ENCODE measurements around the gene MAPRE2. TPM values are rescaled to one million over a fixed set of nuclear protein-coding genes. Genes with fewer than 3 reads are reported as not detected.
"Not testable (repeated sequence)": the region's sequence is repeated elsewhere in the genome, so short reads cannot be mapped to it uniquely, and the experiment has no call there.

MAPRE2 gene
- total RNA-seq, 2 donors from 2014 or later: 53.4 to 54.1 TPM

GRCh38 chr18:35143622-35144596, 102.7 kb downstream of the MAPRE2 start:
- peaks cover 3 to 8% of the 10 kb centered on the region in 2 donors for H3K36me3 Mint-ChIP-seq (ENCODE audit: insufficient read depth in 2 of 2)

DNA sequence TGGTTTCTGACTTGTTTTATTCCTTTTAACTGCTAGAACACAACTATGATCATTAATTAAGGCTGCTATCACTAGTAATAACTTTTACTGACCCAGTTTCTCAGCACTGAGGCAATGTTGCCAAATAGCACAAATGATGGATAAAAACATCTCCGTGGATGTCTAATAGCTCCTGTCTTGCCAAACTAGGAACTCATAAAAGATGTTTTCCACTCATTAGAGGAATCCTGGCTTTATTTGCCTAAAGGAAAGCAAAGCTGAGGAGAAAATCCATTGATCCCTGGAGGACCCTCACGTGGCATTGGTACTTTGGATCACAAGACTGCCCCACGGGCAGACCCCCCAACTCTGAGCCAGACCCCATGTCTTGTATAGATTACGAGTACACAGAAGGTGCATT, 103.5 kb downstream of the MAPRE2 start:
- peaks cover 8 to 15% of the 10 kb centered on the region in 2 donors for H3K36me3 Mint-ChIP-seq (ENCODE audit: insufficient read depth in 2 of 2)
- no peak overlapping the region for H3K4me3 Mint-ChIP-seq
- no peak for ATAC-seq (replicated peaks in 1 of 2)
- H3K9me3 Mint-ChIP-seq: peaks cover 5 to 10% of the 10 kb centered on the region in 2 donors
- no peaks in the 10 kb centered on the region for H3K27me3 Mint-ChIP-seq (ENCODE audit: low read depth)
- no peak overlapping the region for H3K27ac Mint-ChIP-seq
- peaks cover 13% of the 10 kb centered on the region for H3K4me1 Mint-ChIP-seq (ENCODE audit: low read depth)
- no peak for DNase-seq

More at GRCh38 chr18:35143622-35144596, 102.7 kb downstream of the MAPRE2 start:
- DNase-seq (peak; percentile 31 to 35), ATAC-seq (replicated peaks in 1 of 2) (peak; percentile 47 to 55)
- no peaks in the 10 kb centered on the region for H3K27me3 Mint-ChIP-seq (ENCODE audit: low read depth)
- H3K4me1 Mint-ChIP-seq (ENCODE audit: low read depth): peaks cover 13% of the 10 kb centered on the region
- peaks cover 0 to 5% of the 10 kb centered on the region in 2 donors for H3K9me3 Mint-ChIP-seq
- H3K27ac Mint-ChIP-seq: no peak overlapping the region
- no peak overlapping the region for H3K4me3 Mint-ChIP-seq

- Mint-ChIP-seq H3K4me1 (ENCODE audit: low read depth) (peaks cover 13% of the 10 kb centered on the region), H3K36me3 (ENCODE audit: insufficient read depth in 2 of 2) (peaks cover 11 to 13% of the 10 kb centered on the region in 2 donors), H3K27ac (peak overlapping the region; percentile 16)
- H3K4me3 Mint-ChIP-seq; H3K27me3 Mint-ChIP-seq (ENCODE audit: low read depth); DNase-seq; ATAC-seq (replicated peaks in 1 of 2); H3K9me3 Mint-ChIP-seq: not testable (repeated sequence)
These were observed 109.0 kb downstream of the MAPRE2 start for GRCh38 chr18:35150195-35150594.

DNA sequence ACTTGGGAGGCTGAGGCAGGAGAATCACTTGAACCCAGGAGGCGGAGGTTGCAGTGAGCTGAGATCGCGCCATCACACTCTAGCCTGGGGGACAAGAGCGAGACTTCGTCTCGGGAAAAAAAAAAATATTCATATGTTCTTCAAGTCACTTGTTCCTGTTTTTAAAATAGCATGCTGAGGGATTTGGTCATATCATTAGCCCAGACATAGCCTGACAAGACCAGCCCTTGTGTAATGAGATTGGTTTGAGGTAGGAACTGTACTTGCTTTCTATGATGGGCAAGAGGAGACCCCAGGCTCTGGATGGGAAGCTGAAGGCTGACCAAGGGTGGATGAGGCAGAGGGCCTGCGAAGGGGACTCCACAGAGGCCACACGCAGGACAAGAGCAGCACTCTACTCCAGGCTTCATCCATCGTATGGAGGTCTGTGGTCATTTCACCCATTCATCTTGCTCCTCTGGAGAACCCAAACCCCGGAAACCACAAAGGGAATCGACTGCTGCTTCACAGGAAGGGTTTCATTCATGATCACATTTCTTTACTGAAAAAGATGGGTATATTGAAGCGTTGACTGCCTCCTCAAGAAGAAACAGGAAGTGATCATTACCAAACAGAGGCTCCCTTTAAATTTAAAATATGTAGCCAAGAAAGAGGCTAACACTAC, 112.5 kb downstream of the MAPRE2 start:
- peaks cover 5% of the 10 kb centered on the region in 2 donors for H3K9me3 Mint-ChIP-seq
- H3K27me3 Mint-ChIP-seq (ENCODE audit: low read depth): no peaks in the 10 kb centered on the region
- H3K36me3 Mint-ChIP-seq (ENCODE audit: insufficient read depth in 2 of 2): peaks cover 9 to 12% of the 10 kb centered on the region in 2 donors
- peak; percentile 34 to 37 for ATAC-seq (replicated peaks in 1 of 2)
- H3K4me3 Mint-ChIP-seq: peak overlapping the region in 1 of 2 donors; percentile 18
- DNase-seq: peak in 1 of 2 donors; percentile 11
- H3K27ac Mint-ChIP-seq: peak overlapping the region; percentile 51
- peaks cover 22% of the 10 kb centered on the region for H3K4me1 Mint-ChIP-seq (ENCODE audit: low read depth)

- no peaks in the 10 kb centered on the region for H3K27me3 Mint-ChIP-seq (ENCODE audit: low read depth)
- H3K4me1 Mint-ChIP-seq (ENCODE audit: low read depth): peaks cover 35% of the 10 kb centered on the region
- no peak for ATAC-seq (replicated peaks in 1 of 2)
- H3K36me3 Mint-ChIP-seq (ENCODE audit: insufficient read depth in 2 of 2): peaks cover 0 to 4% of the 10 kb centered on the region in 2 donors
- no peak overlapping the region for H3K4me3 Mint-ChIP-seq
- H3K9me3 Mint-ChIP-seq: no peaks in the 10 kb centered on the region
- DNase-seq: peak; percentile 10 to 17
- no peak overlapping the region for H3K27ac Mint-ChIP-seq
These were observed 114.3 kb downstream of the MAPRE2 start for GRCh38 chr18:35155398-35156117.

DNA sequence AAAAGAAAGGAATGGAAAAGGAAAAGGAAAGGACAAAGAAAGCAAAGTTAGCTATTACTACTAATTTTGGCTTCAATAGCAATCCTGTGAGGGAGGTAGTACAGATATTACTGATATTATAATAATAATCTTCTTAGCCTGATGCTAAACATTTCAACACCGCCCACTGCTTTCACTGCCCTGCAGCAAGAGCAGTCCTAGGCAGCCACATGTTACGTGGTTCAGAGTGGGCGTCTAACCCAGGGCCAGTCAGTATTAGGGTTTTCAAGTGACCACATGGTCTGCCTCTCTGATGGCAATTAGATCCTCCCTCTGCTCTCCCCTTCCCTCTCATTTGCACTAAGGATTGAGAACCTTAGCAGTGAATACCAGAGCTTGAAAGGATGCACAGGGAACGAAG, 116.0 kb downstream of the MAPRE2 start:
- ATAC-seq (replicated peaks in 1 of 2): no peak
- H3K4me1 Mint-ChIP-seq (ENCODE audit: low read depth): peaks cover 44% of the 10 kb centered on the region
- peaks cover 0 to 4% of the 10 kb centered on the region in 2 donors for H3K36me3 Mint-ChIP-seq (ENCODE audit: insufficient read depth in 2 of 2)
- H3K27me3 Mint-ChIP-seq (ENCODE audit: low read depth): no peaks in the 10 kb centered on the region
- DNase-seq: no peak
- H3K9me3 Mint-ChIP-seq: no peaks in the 10 kb centered on the region
- H3K27ac Mint-ChIP-seq: no peak overlapping the region
- no peak overlapping the region for H3K4me3 Mint-ChIP-seq

- Mint-ChIP-seq H3K27ac (peak overlapping the region; percentile 97), H3K36me3 (ENCODE audit: insufficient read depth in 2 of 2) (peaks cover 0 to 4% of the 10 kb centered on the region in 2 donors), H3K9me3 (no peaks in the 10 kb centered on the region), H3K4me1 (ENCODE audit: low read depth) (peaks cover 40% of the 10 kb centered on the region), H3K27me3 (ENCODE audit: low read depth) (no peaks in the 10 kb centered on the region), H3K4me3 (peak overlapping the region; percentile 76 to 91)
- ATAC-seq (replicated peaks in 1 of 2) (peak; percentile 78), DNase-seq (peak; percentile 49 to 54)
These were observed 117.7 kb downstream of the MAPRE2 start for GRCh38 chr18:35158728-35159450.

- no peaks in the 10 kb centered on the region for H3K27me3 Mint-ChIP-seq (ENCODE audit: low read depth)
- ATAC-seq (replicated peaks in 1 of 2): peak; percentile 85 to 86
- peaks cover 0 to 4% of the 10 kb centered on the region in 2 donors for H3K36me3 Mint-ChIP-seq (ENCODE audit: insufficient read depth in 2 of 2)
- peaks cover 31% of the 10 kb centered on the region for H3K4me1 Mint-ChIP-seq (ENCODE audit: low read depth)
- peak overlapping the region; percentile 97 for H3K27ac Mint-ChIP-seq
- H3K9me3 Mint-ChIP-seq: no peaks in the 10 kb centered on the region
- DNase-seq: peak; percentile 37 to 48
- H3K4me3 Mint-ChIP-seq: peak overlapping the region; percentile 76 to 91
These were observed 118.6 kb downstream of the MAPRE2 start for GRCh38 chr18:35159782-35160181.

- Mint-ChIP-seq H3K4me3 (no peak overlapping the region), H3K4me1 (ENCODE audit: low read depth) (peaks cover 31% of the 10 kb centered on the region), H3K9me3 (no peaks in the 10 kb centered on the region), H3K36me3 (ENCODE audit: insufficient read depth in 2 of 2) (peaks cover 0 to 4% of the 10 kb centered on the region in 2 donors), H3K27ac (peak overlapping the region; percentile 40), H3K27me3 (ENCODE audit: low read depth) (no peaks in the 10 kb centered on the region)
- no peak for DNase-seq
- ATAC-seq (replicated peaks in 1 of 2): no peak
These were observed 120.3 kb downstream of the MAPRE2 start for GRCh38 chr18:35161485-35161884.

GRCh38 chr18:35161934-35162333, 120.7 kb downstream of the MAPRE2 start:
- Mint-ChIP-seq H3K9me3 (no peaks in the 10 kb centered on the region), H3K4me3 (no peak overlapping the region), H3K36me3 (ENCODE audit: insufficient read depth in 2 of 2) (peaks cover 0 to 4% of the 10 kb centered on the region in 2 donors), H3K4me1 (ENCODE audit: low read depth) (peaks cover 31% of the 10 kb centered on the region), H3K27me3 (ENCODE audit: low read depth) (no peaks in the 10 kb centered on the region), H3K27ac (peak overlapping the region; percentile 59)
- ATAC-seq (replicated peaks in 1 of 2): no peak
- DNase-seq: no peak

DNA sequence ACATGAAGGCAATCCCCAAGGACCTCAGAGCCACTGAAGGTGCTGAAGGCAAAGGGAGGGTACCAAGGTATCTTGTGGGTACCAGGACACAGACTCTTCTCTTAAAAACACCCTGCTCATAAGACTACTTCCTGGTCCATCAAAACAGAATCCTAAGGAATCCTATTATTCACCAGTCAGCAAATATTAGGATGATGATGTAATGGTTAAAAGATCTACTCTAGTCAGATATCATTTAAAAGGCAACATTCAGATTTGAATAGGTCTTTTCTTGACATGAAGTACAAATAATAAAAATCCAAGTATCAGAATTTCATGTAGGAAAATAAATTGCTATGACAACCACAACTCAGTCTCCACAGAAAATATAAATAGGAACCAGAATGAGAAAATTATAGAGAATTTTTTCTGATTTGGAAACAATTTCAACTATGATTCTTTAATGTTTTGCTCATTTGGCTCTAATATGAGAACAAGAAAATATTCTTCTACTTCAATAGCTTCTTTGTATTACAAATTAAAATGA, 121.9 kb downstream of the MAPRE2 start:
- no peak overlapping the region for H3K4me3 Mint-ChIP-seq
- ATAC-seq (replicated peaks in 1 of 2): no peak
- peaks cover 0 to 4% of the 10 kb centered on the region in 2 donors for H3K36me3 Mint-ChIP-seq (ENCODE audit: insufficient read depth in 2 of 2)
- DNase-seq: no peak
- peaks cover 28% of the 10 kb centered on the region for H3K4me1 Mint-ChIP-seq (ENCODE audit: low read depth)
- H3K27ac Mint-ChIP-seq: no peak overlapping the region
- H3K27me3 Mint-ChIP-seq (ENCODE audit: low read depth): no peaks in the 10 kb centered on the region
- no peaks in the 10 kb centered on the region for H3K9me3 Mint-ChIP-seq

GRCh38 chr18:35163721-35164120, 122.5 kb downstream of the MAPRE2 start:
- Mint-ChIP-seq H3K4me1 (ENCODE audit: low read depth) (peaks cover 22% of the 10 kb centered on the region), H3K27me3 (ENCODE audit: low read depth) (no peaks in the 10 kb centered on the region), H3K9me3 (no peaks in the 10 kb centered on the region), H3K4me3 (no peak overlapping the region), H3K36me3 (ENCODE audit: insufficient read depth in 2 of 2) (peaks cover 0 to 4% of the 10 kb centered on the region in 2 donors), H3K27ac (no peak overlapping the region)
- ATAC-seq (replicated peaks in 1 of 2) (no peak), DNase-seq (no peak)

All from activated T-cell treated with anti-CD3 and anti-CD28 coated beads, Interleukin-2, amount 50 U/mL, for 72 hours (primary cell).